WTC11 (cell line): Measurements from ENCODE around the gene EFCAB12. TPM values are rescaled to one million over a fixed set of nuclear protein-coding genes. Genes with fewer than 3 reads are reported as not detected.

Experiments used
- ATAC-seq: fragments of 200-7000 bp; cut with Tn5 transposase; 2 replicates; pipeline ENCODE4 v1.10.0; 2021; ENCODE audit warnings: mild to moderate bottlenecking, moderate library complexity
- CTCF ChIA-PET: fragments of 300-600 bp; sonication (Branson Sonifier 250); formaldehyde crosslinking; loops from one replicate; lab custom pipeline; 2021; ENCODE audit warnings: antibody characterized with exemption; lab: Charles Lee
- POLR2A ChIA-PET: fragments of 350-600 bp; sonication (Branson Sonifier 250); formaldehyde crosslinking; loops from one replicate; lab custom pipeline; 2021; ENCODE audit warnings: antibody characterized with exemption; lab: Charles Lee
- DNase-seq: peaks from one replicate; pipeline ENCODE4 v3.0.0; 2021; ENCODE audit warnings: low spot score
- H3K27ac Mint-ChIP-seq: 2 replicates; pipeline ENCODE4 v1.8.0; 2021; ENCODE audit warnings: mixed read lengths
- H3K27me3 Mint-ChIP-seq: 2 replicates; pipeline ENCODE4 v1.8.0; 2021; ENCODE audit warnings: low read depth, mild to moderate bottlenecking, moderate library complexity, mixed read lengths
- H3K36me3 Mint-ChIP-seq: 2 replicates; pipeline ENCODE4 v1.8.0; 2021; ENCODE audit warnings: mixed read lengths
- H3K4me1 Mint-ChIP-seq: 2 replicates; pipeline ENCODE4 v1.8.0; 2022; ENCODE audit warnings: mixed read lengths
- H3K4me3 Mint-ChIP-seq: 2 replicates; pipeline ENCODE4 v1.8.0; 2021; ENCODE audit warnings: mild to moderate bottlenecking, moderate library complexity, mixed read lengths
- H3K9me3 Mint-ChIP-seq: 2 replicates; pipeline ENCODE4 v1.8.0; 2021; ENCODE audit warnings: mixed read lengths
- ETV6 ChIP-seq: sonication (generic); formaldehyde crosslinking; IDR thresholded peaks from 2 replicates; pipeline ENCODE4 v1.8.1; 2022; ENCODE audit warnings: mild to moderate bottlenecking, missing genetic modification reagents
- FOXJ3 ChIP-seq: sonication (generic); formaldehyde crosslinking; IDR thresholded peaks from 2 replicates; pipeline ENCODE4 v1.9.0; 2021; ENCODE audit warnings: missing genetic modification reagents, mild to moderate bottlenecking, borderline replicate concordance
- FOXP1 ChIP-seq: sonication (generic); formaldehyde crosslinking; IDR thresholded peaks from 2 replicates; pipeline ENCODE4 v1.8.0; 2022; ENCODE audit warnings: missing genetic modification reagents, mild to moderate bottlenecking, moderate library complexity, borderline replicate concordance
- GTF2I ChIP-seq: fragments of 250-450 bp; sonication (Bioruptor Pico); conservative IDR thresholded peaks from 2 replicates; pipeline ENCODE4 v1.4.0; 2021; ENCODE audit warnings: mild to moderate bottlenecking
- KAT7 ChIP-seq: sonication (generic); formaldehyde crosslinking; IDR thresholded peaks from 2 replicates; pipeline ENCODE4 v1.8.1; 2023; ENCODE audit warnings: missing genetic modification reagents, mild to moderate bottlenecking, borderline replicate concordance
- NFE2L1 ChIP-seq: sonication (generic); formaldehyde crosslinking; IDR thresholded peaks from 2 replicates; pipeline ENCODE4 v1.8.1; 2023; ENCODE audit warnings: missing genetic modification reagents
- NR3C1 ChIP-seq: sonication (generic); formaldehyde crosslinking; conservative IDR thresholded peaks from 2 replicates; pipeline ENCODE4 v1.8.1; 2023; ENCODE audit warnings: low read depth, mild to moderate bottlenecking, missing genetic modification reagents
- ZNF121 ChIP-seq: sonication (generic); formaldehyde crosslinking; IDR thresholded peaks from 2 replicates; pipeline ENCODE4 v1.8.0; 2023; ENCODE audit warnings: missing genetic modification reagents
- total RNA-seq: library from RNA; stranded (reverse); gene quantifications from 3 replicates; pipeline ENCODE4 v1.2.3, GENCODE V29; 2021
- TF ChIP-seq, protein P1 (sequence below): sonication (generic); formaldehyde crosslinking; IDR thresholded peaks from 2 replicates; pipeline ENCODE4 v1.8.0; 2022; ENCODE audit warnings: mild to moderate bottlenecking, missing genetic modification reagents
- TF ChIP-seq, protein P2 (sequence below): sonication (generic); formaldehyde crosslinking; IDR thresholded peaks from 2 replicates; pipeline ENCODE4 v1.8.0; 2022; ENCODE audit warnings: mild to moderate bottlenecking, missing genetic modification reagents
- TF ChIP-seq, protein P3 (sequence below): sonication (generic); formaldehyde crosslinking; IDR thresholded peaks from 2 replicates; pipeline ENCODE4 v1.8.0; 2022; ENCODE audit warnings: missing genetic modification reagents
- TF ChIP-seq, protein P4 (sequence below): fragments of 250-450 bp; sonication (Bioruptor Pico); IDR thresholded peaks from 2 replicates; pipeline ENCODE4 v1.8.0; 2021; ENCODE audit warnings: mild to moderate bottlenecking
- TF ChIP-seq, protein P5 (sequence below): sonication (generic); formaldehyde crosslinking; IDR thresholded peaks from 2 replicates; pipeline ENCODE4 v1.8.1; 2022; ENCODE audit warnings: mild to moderate bottlenecking, missing genetic modification reagents, moderate library complexity, borderline replicate concordance
- TF ChIP-seq, protein P6 (sequence below): sonication (generic); formaldehyde crosslinking; IDR thresholded peaks from 2 replicates; pipeline ENCODE4 v1.8.1; 2023; ENCODE audit warnings: mild to moderate bottlenecking, missing genetic modification reagents
- TF ChIP-seq, protein P7 (sequence below): sonication (generic); formaldehyde crosslinking; IDR thresholded peaks from 2 replicates; pipeline ENCODE4 v1.8.1; 2022; ENCODE audit warnings: mild to moderate bottlenecking, moderate library complexity, missing genetic modification reagents
- TF ChIP-seq, protein P8 (sequence below): sonication (generic); formaldehyde crosslinking; IDR thresholded peaks from 2 replicates; pipeline ENCODE4 v1.8.1; 2023; ENCODE audit warnings: mild to moderate bottlenecking, missing genetic modification reagents, moderate library complexity
- TF ChIP-seq, protein P9 (sequence below): fragments of 200-600 bp; IDR thresholded peaks from 2 replicates; pipeline ENCODE4 v1.8.0; 2022; ENCODE audit warnings: antibody characterized with exemption

EFCAB12 gene
- total RNA-seq, 1 experiment from 2014 or later = 0.20 TPM

DNA sequence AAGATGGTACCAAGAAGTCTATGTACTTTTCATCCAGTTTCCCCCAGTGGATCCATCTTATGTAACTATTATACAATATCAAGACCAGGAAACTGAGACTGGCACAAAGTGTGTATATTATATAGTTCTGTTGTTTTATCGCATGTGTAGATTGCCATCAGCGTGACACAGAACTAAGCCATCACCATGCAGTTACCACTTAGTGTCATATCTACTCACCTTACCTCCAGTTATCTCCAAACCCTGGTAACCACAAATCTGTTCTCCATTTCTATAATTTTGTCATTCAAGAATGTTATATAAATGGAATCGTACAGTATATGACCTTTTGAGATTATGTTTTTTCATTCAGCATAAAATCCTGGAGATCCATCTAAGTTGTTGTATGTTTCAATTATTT, 34.7 kb upstream of the EFCAB12 start (continued):
- TF ChIP-seq, protein P1, sequence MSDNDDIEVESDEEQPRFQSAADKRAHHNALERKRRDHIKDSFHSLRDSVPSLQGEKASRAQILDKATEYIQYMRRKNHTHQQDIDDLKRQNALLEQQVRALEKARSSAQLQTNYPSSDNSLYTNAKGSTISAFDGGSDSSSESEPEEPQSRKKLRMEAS = no peak
- TF ChIP-seq FOXP1 (CRISPR knock-in tag) (no peak), NFE2L1 (CRISPR knock-in tag) (no peak)

DNA sequence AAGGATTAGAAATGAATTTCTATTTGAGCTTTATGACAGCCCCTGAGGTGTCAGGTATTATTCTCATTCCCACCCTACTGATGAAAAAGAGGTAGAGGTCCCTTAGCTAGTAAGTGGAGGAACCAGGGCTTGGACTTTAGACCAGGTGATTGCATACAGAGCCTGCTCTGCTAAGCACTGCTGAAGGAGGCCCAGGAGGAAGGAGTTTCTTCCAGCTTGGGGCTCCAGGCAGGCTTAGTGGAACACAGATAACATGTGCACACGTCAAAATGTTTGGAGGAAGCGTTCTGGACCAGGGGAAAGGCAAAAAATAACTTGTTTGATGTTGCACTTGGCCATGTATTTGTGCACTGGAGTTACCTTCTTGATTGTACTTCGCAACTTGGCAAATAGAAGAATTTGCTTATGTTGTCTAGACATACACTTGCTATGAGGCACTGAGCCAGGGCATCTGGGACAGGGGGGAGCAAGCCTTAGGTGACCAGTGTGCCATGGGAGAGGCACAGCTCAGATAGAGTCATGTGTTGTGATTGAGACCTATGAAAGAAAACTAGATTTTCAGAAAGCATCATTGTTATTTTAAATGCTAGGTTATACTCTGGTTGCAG, 34.0 kb upstream of the EFCAB12 start:
- H3K27me3 Mint-ChIP-seq = no peaks in the 10 kb centered on the region
- no peak for DNase-seq
- TF ChIP-seq GTF2I (CRISPR knock-in tag) (no peak), ETV6 (CRISPR knock-in tag) (no peak), NR3C1 (CRISPR knock-in tag) (no peak), FOXJ3 (CRISPR knock-in tag) (no peak), ZNF121 (CRISPR knock-in tag) (no peak), KAT7 (CRISPR knock-in tag) (no peak)
- TF ChIP-seq, protein P2, sequence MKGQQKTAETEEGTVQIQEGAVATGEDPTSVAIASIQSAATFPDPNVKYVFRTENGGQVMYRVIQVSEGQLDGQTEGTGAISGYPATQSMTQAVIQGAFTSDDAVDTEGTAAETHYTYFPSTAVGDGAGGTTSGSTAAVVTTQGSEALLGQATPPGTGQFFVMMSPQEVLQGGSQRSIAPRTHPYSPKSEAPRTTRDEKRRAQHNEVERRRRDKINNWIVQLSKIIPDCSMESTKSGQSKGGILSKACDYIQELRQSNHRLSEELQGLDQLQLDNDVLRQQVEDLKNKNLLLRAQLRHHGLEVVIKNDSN (CRISPR knock-in tag) = no peak
- TF ChIP-seq, protein P3, sequence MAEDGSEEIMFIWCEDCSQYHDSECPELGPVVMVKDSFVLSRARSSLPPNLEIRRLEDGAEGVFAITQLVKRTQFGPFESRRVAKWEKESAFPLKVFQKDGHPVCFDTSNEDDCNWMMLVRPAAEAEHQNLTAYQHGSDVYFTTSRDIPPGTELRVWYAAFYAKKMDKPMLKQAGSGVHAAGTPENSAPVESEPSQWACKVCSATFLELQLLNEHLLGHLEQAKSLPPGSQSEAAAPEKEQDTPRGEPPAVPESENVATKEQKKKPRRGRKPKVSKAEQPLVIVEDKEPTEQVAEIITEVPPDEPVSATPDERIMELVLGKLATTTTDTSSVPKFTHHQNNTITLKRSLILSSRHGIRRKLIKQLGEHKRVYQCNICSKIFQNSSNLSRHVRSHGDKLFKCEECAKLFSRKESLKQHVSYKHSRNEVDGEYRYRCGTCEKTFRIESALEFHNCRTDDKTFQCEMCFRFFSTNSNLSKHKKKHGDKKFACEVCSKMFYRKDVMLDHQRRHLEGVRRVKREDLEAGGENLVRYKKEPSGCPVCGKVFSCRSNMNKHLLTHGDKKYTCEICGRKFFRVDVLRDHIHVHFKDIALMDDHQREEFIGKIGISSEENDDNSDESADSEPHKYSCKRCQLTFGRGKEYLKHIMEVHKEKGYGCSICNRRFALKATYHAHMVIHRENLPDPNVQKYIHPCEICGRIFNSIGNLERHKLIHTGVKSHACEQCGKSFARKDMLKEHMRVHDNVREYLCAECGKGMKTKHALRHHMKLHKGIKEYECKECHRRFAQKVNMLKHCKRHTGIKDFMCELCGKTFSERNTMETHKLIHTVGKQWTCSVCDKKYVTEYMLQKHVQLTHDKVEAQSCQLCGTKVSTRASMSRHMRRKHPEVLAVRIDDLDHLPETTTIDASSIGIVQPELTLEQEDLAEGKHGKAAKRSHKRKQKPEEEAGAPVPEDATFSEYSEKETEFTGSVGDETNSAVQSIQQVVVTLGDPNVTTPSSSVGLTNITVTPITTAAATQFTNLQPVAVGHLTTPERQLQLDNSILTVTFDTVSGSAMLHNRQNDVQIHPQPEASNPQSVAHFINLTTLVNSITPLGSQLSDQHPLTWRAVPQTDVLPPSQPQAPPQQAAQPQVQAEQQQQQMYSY (CRISPR knock-in tag) = no peak
- TF ChIP-seq, protein P4, sequence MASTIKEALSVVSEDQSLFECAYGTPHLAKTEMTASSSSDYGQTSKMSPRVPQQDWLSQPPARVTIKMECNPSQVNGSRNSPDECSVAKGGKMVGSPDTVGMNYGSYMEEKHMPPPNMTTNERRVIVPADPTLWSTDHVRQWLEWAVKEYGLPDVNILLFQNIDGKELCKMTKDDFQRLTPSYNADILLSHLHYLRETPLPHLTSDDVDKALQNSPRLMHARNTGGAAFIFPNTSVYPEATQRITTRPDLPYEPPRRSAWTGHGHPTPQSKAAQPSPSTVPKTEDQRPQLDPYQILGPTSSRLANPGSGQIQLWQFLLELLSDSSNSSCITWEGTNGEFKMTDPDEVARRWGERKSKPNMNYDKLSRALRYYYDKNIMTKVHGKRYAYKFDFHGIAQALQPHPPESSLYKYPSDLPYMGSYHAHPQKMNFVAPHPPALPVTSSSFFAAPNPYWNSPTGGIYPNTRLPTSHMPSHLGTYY (CRISPR knock-in tag) = no peak
- TF ChIP-seq, protein P5, sequence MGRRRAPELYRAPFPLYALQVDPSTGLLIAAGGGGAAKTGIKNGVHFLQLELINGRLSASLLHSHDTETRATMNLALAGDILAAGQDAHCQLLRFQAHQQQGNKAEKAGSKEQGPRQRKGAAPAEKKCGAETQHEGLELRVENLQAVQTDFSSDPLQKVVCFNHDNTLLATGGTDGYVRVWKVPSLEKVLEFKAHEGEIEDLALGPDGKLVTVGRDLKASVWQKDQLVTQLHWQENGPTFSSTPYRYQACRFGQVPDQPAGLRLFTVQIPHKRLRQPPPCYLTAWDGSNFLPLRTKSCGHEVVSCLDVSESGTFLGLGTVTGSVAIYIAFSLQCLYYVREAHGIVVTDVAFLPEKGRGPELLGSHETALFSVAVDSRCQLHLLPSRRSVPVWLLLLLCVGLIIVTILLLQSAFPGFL (CRISPR knock-in tag) = no peak
- TF ChIP-seq, protein P6, sequence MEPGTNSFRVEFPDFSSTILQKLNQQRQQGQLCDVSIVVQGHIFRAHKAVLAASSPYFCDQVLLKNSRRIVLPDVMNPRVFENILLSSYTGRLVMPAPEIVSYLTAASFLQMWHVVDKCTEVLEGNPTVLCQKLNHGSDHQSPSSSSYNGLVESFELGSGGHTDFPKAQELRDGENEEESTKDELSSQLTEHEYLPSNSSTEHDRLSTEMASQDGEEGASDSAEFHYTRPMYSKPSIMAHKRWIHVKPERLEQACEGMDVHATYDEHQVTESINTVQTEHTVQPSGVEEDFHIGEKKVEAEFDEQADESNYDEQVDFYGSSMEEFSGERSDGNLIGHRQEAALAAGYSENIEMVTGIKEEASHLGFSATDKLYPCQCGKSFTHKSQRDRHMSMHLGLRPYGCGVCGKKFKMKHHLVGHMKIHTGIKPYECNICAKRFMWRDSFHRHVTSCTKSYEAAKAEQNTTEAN = no peak
- TF ChIP-seq, protein P7, sequence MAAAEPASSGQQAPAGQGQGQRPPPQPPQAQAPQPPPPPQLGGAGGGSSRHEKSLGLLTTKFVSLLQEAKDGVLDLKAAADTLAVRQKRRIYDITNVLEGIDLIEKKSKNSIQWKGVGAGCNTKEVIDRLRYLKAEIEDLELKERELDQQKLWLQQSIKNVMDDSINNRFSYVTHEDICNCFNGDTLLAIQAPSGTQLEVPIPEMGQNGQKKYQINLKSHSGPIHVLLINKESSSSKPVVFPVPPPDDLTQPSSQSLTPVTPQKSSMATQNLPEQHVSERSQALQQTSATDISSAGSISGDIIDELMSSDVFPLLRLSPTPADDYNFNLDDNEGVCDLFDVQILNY = no peak
- TF ChIP-seq, protein P8, sequence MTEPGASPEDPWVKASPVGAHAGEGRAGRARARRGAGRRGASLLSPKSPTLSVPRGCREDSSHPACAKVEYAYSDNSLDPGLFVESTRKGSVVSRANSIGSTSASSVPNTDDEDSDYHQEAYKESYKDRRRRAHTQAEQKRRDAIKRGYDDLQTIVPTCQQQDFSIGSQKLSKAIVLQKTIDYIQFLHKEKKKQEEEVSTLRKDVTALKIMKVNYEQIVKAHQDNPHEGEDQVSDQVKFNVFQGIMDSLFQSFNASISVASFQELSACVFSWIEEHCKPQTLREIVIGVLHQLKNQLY (CRISPR knock-in tag) = no peak
- TF ChIP-seq, protein P9, sequence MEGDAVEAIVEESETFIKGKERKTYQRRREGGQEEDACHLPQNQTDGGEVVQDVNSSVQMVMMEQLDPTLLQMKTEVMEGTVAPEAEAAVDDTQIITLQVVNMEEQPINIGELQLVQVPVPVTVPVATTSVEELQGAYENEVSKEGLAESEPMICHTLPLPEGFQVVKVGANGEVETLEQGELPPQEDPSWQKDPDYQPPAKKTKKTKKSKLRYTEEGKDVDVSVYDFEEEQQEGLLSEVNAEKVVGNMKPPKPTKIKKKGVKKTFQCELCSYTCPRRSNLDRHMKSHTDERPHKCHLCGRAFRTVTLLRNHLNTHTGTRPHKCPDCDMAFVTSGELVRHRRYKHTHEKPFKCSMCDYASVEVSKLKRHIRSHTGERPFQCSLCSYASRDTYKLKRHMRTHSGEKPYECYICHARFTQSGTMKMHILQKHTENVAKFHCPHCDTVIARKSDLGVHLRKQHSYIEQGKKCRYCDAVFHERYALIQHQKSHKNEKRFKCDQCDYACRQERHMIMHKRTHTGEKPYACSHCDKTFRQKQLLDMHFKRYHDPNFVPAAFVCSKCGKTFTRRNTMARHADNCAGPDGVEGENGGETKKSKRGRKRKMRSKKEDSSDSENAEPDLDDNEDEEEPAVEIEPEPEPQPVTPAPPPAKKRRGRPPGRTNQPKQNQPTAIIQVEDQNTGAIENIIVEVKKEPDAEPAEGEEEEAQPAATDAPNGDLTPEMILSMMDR = no peak
- TF ChIP-seq, all 79 proteins: peak for 0
- no peaks in the 10 kb centered on the region; the same call in 1 of the 2 replicates for H3K36me3 Mint-ChIP-seq
- no peaks in the 10 kb centered on the region for H3K4me1 Mint-ChIP-seq
- H3K9me3 Mint-ChIP-seq = no peaks in the 10 kb centered on the region
- CTCF ChIA-PET = no interaction called here
- no peak for ATAC-seq
- no peak overlapping the region for H3K27ac Mint-ChIP-seq
- POLR2A ChIA-PET = no interaction called here
- no peak overlapping the region for H3K4me3 Mint-ChIP-seq
